Activated T-cell treated with anti-CD3 and anti-CD28 coated beads, Interleukin-2, amount 50 U/mL, for 72 hours (primary cell): ENCODE measurements around the gene DMRT1. TPM values are rescaled to one million over a fixed set of nuclear protein-coding genes. Genes with fewer than 3 reads are reported as not detected.
A peak's percentile ranks its signal among the peaks of the same experiment; 100 is the strongest.

Source experiments
- ATAC-seq, 2 donors: fragments of 150-1000 bp; cut with Tn5 transposase; replicated peaks in 1 of 2; 2 replicates each; pipeline ENCODE4 v1.10.0; 2021; ENCODE audit warnings: moderate library complexity in 2 of 2, mild to moderate bottlenecking in 1 of 2
- DNase-seq, 2 donors: peaks; one replicate each; pipeline ENCODE4 v3.0.0; 2021 to 2022; ENCODE audit warnings: mixed read lengths in 1 of 2
- H3K27ac Mint-ChIP-seq: one replicate; pipeline ENCODE4 v1.8.0; 2022; ENCODE audit warnings: mild to moderate bottlenecking, moderate library complexity, mixed read lengths
- H3K27me3 Mint-ChIP-seq: one replicate; pipeline ENCODE4 v1.8.0; 2022; ENCODE audit warnings: low read depth, mixed read lengths
- H3K36me3 Mint-ChIP-seq, 2 donors: one replicate each; pipeline ENCODE4 v1.8.0; 2022; ENCODE audit warnings: mixed read lengths in 2 of 2, mild to moderate bottlenecking in 1 of 2; ENCODE audit not compliant: insufficient read depth in 2 of 2
- H3K4me1 Mint-ChIP-seq: one replicate; pipeline ENCODE4 v1.8.0; 2022; ENCODE audit warnings: low read depth, mixed read lengths
- H3K4me3 Mint-ChIP-seq, 2 donors: one replicate each; pipeline ENCODE4 v1.8.0; 2022; ENCODE audit warnings: mild to moderate bottlenecking in 2 of 2, mixed read lengths in 2 of 2, moderate library complexity in 2 of 2
- H3K9me3 Mint-ChIP-seq, 2 donors: one replicate each; pipeline ENCODE4 v1.8.0; 2022; ENCODE audit warnings: mixed read lengths in 2 of 2
- total RNA-seq, 2 donors: library from RNA; stranded (reverse); gene quantifications; one replicate each; pipeline ENCODE4 v1.2.3, GENCODE V29; 2022

Gene DMRT1
- total RNA-seq, 2 donors from 2014 or later, result 0.12 TPM; not detected in 1

DNA sequence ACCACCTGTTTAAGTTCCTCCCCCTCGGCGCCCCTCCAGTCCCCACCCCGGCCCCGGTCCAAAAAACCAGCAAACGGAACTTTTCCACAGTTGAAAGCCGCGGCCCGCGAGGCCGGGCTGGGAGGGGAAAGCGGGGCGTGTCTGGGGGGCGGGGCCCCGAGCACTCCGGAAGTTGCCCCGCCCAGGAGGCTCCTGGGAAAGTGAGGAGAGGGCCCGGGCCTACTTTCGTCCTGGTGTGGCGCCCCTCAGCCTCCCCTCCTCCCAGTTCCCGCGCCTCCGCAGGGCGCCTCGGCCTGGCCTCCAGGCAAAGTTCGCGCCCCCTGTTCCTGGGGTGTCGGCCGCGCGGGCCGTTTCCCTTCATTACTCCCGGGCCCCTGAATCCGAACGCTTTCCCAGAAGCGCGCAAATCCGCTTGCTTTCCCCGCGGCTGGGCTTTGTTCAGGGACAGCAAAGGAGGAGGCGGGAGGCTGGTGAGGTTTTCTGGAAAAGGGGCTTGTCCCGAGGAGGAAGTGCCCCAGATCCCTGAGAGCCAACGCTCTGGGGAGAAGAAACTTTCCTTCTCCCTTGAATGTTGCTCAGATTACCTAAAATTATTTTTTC, 130.5 kb downstream of the DMRT1 start:
- H3K27ac Mint-ChIP-seq, result peak overlapping the region; percentile 33
- H3K4me1 Mint-ChIP-seq, result peaks cover 49% of the 10 kb centered on the region
- ATAC-seq (peak; percentile 37 to 60), DNase-seq (peak; percentile 23 to 39)
- no peaks in the 10 kb centered on the region for H3K9me3 Mint-ChIP-seq
- H3K36me3 Mint-ChIP-seq, result peaks cover 0 to 10% of the 10 kb centered on the region in 2 donors
- H3K27me3 Mint-ChIP-seq, result peaks cover 71% of the 10 kb centered on the region
- peak overlapping the region; percentile 59 to 62 for H3K4me3 Mint-ChIP-seq

DNA sequence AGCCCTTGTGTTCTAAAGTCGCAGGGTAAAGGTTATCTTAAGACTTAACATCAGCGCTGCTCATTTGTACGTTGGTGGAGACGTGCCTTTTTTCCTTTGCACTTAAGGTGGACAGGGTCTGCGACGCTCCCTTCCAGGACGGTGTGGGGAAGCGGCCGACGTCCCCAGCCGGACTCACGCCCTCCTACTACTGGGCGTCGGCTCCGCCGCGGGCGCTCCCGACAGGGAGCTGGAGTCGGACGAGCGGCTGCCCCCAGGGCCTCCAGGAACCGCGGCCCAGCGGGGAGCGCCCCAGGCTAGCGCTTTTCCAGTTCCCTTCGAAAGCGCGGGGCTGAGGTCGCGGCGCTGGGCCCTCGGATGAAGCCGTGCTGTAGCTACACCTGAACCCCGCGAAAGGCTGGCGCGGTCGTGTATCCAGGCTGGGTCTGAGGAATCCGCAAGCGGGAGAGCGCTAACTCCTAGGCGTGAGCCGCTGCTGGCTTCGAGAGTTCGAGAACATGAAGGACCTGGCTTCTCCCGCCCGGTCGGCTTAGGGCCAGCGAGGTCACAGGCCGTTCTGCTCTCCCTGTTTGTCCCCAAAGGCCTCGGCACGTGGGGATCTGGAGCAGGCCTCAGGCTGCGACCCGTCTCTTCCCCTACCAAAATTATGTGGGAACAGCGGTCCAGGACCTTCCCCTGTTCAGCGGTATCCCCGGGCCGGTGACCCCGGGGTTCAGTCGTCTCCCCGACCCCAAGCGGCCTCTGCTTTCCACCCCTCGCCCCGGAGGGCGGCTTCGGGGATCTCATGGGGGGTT, 131.2 kb downstream of the DMRT1 start:
- peaks cover 43% of the 10 kb centered on the region for H3K4me1 Mint-ChIP-seq
- no peaks in the 10 kb centered on the region for H3K9me3 Mint-ChIP-seq
- DNase-seq (peak; percentile 8 to 10), ATAC-seq (no peak)
- peak overlapping the region; percentile 33 for H3K27ac Mint-ChIP-seq
- peaks cover 68% of the 10 kb centered on the region for H3K27me3 Mint-ChIP-seq
- peaks cover 0 to 10% of the 10 kb centered on the region in 2 donors for H3K36me3 Mint-ChIP-seq
- H3K4me3 Mint-ChIP-seq, result peak overlapping the region; percentile 59 to 62

DNA sequence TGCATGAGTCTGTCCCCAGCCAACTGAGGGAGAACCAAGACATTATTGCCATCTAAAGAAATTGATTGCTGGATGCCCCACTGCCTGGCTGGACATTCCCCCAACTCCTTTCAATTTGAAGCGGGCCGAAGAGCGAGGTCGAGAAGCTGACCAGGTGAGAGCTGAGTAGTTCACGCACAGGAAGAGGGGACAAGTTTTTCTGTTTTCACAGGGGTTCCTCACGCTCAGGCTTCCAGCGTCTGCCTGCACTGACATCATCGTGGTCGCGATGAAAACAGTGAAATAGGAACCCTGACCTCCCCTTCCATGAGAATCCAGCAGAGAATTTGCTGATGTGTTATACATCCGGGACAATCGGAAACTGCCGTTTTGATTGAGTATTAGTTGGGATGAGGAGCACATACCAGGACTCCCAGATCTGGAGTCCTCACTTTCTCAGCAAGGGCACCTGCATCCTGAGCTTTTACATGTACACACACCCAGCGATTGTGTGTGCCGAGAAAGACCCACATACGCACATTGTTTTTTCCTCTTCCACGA, 131.9 kb downstream of the DMRT1 start:
- DNase-seq (no peak), ATAC-seq (no peak)
- H3K9me3 Mint-ChIP-seq, result no peaks in the 10 kb centered on the region
- peaks cover 37% of the 10 kb centered on the region for H3K4me1 Mint-ChIP-seq
- peaks cover 68% of the 10 kb centered on the region for H3K27me3 Mint-ChIP-seq
- H3K36me3 Mint-ChIP-seq, result peaks cover 0 to 10% of the 10 kb centered on the region in 2 donors
- peak overlapping the region; percentile 34 to 43 for H3K4me3 Mint-ChIP-seq
- H3K27ac Mint-ChIP-seq, result no peak overlapping the region

DNA sequence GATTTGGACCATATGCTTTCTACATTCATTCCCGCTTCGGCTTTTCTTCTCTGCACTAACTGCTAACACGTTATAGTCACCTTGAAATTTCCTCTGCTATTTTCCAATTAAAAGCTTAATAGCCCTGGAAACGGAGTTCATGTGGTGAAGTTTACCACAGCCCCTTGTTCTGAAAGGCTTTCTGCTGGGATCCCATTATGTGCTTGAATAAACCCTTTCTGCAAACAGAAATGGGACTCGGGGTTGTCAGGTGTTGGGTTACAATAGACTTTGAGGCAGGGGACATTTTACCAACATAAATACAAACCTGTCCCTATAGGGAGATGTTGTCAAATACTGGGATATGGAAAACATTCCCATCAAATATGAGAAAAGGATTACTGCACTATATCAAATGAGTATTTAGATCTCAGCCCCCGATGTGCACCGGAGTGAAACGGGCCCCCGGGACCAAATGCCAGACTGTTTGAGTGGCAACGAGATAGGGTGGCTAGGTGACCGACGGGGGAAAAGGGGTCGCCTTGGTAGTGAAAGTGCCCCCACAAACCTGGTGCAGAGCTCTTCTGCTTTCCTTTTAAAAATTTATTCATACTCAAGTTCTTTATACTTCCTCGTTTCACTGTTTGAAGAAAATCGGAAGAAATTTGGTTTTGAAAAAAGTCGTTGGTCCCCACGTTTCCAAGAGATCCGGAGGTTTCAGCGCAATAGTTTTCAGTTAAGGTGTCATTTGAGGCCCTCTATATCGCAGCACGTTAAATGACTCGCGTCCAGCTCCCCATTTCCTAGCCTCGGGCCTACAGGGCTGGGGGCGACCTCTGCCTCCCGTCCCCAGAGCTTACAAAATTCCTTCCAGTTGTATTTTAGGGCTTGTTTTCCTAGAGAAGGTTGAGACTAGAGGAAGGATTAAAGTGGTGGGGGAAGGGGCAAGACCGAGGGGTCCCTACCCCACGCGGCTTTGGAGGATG, 132.8 kb downstream of the DMRT1 start:
- peak overlapping the region; percentile 17 to 43 for H3K4me3 Mint-ChIP-seq
- no peak overlapping the region for H3K27ac Mint-ChIP-seq
- H3K9me3 Mint-ChIP-seq, result no peaks in the 10 kb centered on the region
- H3K4me1 Mint-ChIP-seq, result peaks cover 31% of the 10 kb centered on the region
- peaks cover 0 to 10% of the 10 kb centered on the region in 2 donors for H3K36me3 Mint-ChIP-seq
- ATAC-seq, result no peak
- DNase-seq, result no peak
- H3K27me3 Mint-ChIP-seq, result peaks cover 68% of the 10 kb centered on the region

DNA sequence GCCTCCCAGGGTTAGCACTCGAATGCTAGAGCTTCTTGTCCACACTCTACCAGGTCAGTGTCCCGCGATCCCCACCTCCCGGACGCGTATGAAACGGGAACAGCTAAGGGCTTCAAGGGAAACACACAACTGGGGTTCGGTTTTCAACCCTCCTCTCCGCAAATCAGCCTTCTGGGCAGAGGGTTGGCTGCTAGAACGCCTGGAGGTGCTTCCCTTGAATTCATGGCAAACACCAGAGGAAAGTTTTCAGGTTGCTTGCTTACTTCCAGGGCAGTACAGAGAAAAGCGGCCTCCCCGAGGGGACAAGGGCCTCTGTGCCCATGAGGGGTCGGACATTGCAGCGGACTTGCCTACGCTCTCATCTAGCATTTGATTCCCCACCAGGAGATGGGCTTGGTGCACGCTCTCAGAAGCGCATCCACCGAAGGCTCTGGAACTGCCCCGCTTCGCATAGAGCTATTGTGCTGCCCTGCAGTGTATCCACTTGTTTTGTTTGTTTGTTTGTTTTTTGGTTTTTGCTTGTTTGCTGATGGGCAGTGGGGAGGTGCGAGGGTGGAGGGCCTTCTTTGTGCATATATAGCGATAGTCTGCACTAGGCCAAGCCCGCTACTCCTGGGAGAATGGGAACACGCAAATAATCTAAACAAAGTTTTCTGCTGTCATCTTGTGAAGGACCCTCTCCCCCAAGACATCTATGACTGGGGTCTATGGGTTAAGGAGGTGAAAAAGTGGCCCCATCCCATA, 133.7 kb downstream of the DMRT1 start:
- peak overlapping the region in 1 of 2 donors; percentile 68 for H3K4me3 Mint-ChIP-seq
- peak in 1 of 2 donors; percentile 5 for DNase-seq

DNA sequence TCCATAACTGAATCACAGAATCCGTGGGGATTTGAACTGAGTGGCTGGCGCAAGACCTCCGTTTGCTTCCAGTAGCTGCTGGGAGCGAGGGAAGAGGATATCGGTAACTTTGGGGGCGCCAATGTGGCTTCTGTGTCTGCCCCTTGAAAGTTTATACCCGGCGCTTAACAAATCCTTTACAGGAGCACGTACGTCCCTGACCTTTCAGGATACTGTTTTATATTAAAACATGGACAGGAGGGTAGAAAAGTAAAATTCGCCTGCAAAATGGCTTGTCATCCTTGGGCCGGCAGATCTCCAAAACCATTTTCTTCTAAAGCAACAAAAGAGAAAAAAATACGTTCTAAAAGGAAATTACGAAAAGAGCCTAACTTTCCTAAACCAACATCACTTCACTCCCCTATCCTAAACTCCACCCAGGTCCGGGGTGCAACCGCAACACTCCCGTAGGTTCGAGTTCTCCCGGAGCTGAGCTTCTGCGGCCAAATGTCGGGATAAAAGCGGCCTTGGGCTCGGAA, 134.3 kb downstream of the DMRT1 start:
- Mint-ChIP-seq H3K27me3 (peaks cover 71% of the 10 kb centered on the region), H3K9me3 (no peaks in the 10 kb centered on the region), H3K4me1 (peaks cover 25% of the 10 kb centered on the region), H3K27ac (no peak overlapping the region), H3K36me3 (peaks cover 0 to 8% of the 10 kb centered on the region in 2 donors), H3K4me3 (peak overlapping the region; percentile 54 to 68)
- DNase-seq, result no peak
- no peak for ATAC-seq

More for the DNA sequence above, 133.7 kb downstream of the DMRT1 start:
- H3K4me1 Mint-ChIP-seq, result peaks cover 25% of the 10 kb centered on the region
- no peaks in the 10 kb centered on the region for H3K9me3 Mint-ChIP-seq
- H3K27ac Mint-ChIP-seq, result no peak overlapping the region
- peaks cover 0 to 10% of the 10 kb centered on the region in 2 donors for H3K36me3 Mint-ChIP-seq
- peaks cover 68% of the 10 kb centered on the region for H3K27me3 Mint-ChIP-seq
- ATAC-seq, result no peak

DNA sequence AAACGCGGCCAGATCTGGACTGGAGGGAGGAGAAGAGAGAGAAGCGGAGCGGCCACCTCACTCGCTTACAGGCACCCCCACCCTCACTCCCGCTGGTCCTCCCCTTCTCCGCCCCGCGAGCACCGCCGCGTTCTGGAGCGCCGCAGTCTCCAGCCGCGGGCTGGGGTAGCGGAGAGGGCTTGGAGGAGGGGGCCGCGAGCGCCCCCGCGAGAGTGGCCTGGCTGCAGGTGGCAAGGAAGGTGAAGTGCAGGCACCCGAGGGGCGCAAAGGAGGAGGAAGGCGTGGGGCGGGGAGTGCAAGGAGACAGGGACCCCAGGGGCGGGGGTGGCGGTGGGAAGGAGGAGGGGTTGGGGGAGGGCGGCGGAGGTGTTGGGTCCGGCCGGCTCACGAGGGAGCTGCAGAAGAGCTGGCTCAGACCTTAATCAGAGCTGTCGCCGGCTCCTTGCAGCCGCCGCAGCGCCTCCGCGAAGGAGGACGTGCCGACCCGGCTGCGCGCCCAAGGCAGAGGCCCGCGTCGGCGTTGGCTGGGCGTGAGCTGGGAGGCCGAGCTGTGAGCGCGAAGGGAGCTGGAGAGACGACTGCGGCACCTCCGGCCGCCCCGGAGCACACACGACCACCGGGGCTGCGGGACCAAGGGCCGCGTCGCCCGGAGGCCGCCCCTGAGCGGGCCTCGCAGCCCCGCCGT, 134.9 kb downstream of the DMRT1 start, which contains the start of gene DMRT3:
Gene DMRT3, plus strand, starts transcription at position 398 of the 685 bp plus-strand sequence. CDS start 347 bp downstream, outside the sequence.
- DNase-seq, result peak in 1 of 2 donors; percentile 23
- peak; percentile 12 to 36 for ATAC-seq
- Mint-ChIP-seq H3K36me3 (peaks cover 0 to 9% of the 10 kb centered on the region in 2 donors), H3K27me3 (peaks cover 77% of the 10 kb centered on the region), H3K27ac (no peak within 1 kb of the TSS), H3K4me3 (peak within 1 kb of the TSS; percentile 54 to 68), H3K9me3 (no peaks in the 10 kb centered on the region), H3K4me1 (peaks cover 25% of the 10 kb centered on the region)

DNA sequence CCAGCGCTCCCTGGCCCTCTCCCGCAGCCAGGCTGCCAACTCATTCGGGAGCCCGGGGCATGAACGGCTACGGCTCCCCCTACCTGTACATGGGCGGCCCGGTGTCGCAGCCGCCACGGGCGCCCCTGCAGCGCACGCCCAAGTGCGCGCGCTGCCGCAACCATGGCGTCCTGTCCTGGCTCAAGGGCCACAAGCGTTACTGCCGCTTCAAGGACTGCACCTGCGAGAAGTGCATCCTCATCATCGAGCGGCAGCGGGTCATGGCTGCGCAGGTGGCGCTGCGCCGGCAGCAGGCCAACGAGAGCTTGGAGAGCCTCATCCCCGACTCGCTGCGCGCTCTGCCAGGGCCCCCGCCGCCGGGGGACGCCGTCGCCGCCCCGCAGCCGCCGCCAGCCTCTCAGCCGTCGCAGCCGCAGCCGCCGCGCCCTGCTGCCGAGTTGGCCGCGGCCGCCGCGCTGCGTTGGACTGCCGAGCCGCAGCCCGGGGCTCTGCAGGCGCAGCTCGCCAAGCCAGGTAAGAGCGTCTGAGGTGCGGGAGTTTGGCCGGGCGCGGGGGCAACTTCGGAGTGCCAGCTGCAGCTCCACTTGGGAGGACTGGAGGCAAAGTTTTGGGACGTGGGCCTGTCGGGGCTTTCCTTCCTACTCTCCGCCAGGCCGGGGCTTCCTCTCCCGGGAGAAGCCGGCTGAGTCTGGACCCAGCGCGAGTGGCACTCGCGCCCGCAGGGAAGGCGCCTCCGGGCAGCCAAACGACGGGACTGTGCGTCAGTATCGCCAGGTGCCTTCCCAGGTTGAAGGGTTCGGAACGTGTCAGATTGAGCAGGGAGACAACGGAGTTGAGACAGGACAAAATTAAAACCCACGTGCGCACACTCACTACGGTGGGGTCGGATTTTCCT, 135.7 kb downstream of the DMRT1 start:
- peaks cover 0 to 9% of the 10 kb centered on the region in 2 donors for H3K36me3 Mint-ChIP-seq
- peak in 1 of 2 donors; percentile 15 for DNase-seq
- H3K4me3 Mint-ChIP-seq, result peak overlapping the region in 1 of 2 donors; percentile 48
- peaks cover 85% of the 10 kb centered on the region for H3K27me3 Mint-ChIP-seq
- peak; percentile 31 to 42 for ATAC-seq
- H3K27ac Mint-ChIP-seq, result no peak overlapping the region
- H3K9me3 Mint-ChIP-seq, result no peaks in the 10 kb centered on the region
- H3K4me1 Mint-ChIP-seq, result peaks cover 24% of the 10 kb centered on the region

DNA sequence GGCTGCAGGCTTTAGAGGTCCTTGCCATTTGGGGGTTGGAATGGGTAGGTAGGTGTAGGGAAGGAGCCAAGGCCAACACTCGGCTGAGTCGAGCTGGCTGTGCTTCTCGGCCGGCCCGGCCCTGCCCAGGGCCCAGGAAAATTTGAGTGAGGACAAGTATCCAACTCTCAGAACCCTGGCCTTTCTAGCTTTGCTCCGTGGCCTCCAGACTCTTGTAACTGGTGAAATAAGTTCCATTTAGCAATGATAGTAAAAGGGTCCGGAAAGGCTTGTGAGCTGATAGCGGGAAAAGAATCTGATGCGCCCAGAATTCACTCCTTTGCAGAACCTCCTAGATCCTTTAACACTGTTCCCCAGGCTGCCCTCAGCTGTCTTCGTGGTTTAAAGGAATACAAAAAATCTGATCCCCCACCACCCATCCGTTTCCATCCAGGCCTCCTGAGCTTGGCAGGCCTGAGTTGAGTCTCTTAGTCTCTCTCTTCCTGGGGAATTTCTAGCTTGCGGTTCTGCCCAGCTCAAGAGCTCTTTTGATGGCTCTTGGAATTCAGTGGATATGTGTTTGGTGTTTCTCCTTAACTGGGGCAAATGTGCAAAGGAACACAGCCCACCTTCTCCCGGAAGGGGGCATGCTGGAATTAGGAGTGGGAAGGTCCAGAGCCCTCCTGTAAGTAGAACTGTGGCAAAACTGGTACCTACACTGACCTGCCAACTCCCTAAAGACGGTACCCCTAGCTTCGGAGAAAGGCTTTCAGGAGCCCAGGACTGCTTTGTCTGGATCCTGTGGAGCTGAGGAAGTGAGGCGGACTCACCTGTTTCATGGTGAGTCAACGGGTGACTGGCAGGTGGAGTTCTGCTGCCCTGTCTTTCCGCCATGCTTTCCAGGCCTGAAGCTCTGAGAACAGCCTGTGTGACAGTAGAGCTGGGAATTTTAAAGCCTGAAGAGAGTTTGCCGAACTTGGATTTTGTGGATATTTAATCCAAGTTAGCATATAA, 136.6 kb downstream of the DMRT1 start:
- Mint-ChIP-seq H3K27ac (peak overlapping the region; percentile 27), H3K4me3 (peak overlapping the region in 1 of 2 donors; percentile 35), H3K9me3 (no peaks in the 10 kb centered on the region), H3K4me1 (peaks cover 19% of the 10 kb centered on the region), H3K27me3 (peaks cover 91% of the 10 kb centered on the region), H3K36me3 (peaks cover 0 to 8% of the 10 kb centered on the region in 2 donors)
- no peak for DNase-seq
- ATAC-seq, result no peak

DNA sequence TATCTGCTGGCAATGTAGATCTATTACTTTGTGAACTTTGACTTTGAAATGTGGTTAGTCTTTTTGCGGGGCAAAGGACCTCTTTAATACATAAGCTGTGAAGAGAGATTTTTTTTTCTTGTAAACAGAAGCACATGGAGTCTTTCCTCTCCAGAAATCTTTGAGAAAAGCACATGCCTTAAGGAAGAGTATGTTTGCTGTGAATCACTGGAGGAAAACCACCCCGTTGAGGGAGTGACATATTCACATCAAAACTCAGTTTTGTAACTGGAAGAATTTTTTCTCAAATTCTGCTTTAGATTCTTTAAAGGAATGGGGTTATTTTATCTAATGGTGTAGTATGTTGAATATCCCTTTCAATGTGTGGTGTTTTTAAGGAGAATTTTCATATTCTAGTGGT, 138.5 kb downstream of the DMRT1 start:
- Mint-ChIP-seq H3K27me3 (peaks cover 85% of the 10 kb centered on the region), H3K4me3 (no peak overlapping the region), H3K27ac (no peak overlapping the region), H3K9me3 (no peaks in the 10 kb centered on the region), H3K4me1 (peaks cover 5% of the 10 kb centered on the region), H3K36me3 (peaks cover 0 to 3% of the 10 kb centered on the region in 2 donors)
- no peak for DNase-seq
- ATAC-seq, result no peak
